Fibroblast of lung (primary cell): ENCODE results near the gene LAMP2. TPM values are rescaled to one million over a fixed set of nuclear protein-coding genes. Genes with fewer than 3 reads are reported as not detected.

Experiments used
- DNase-seq, 2 donors: peaks; one replicate each; pipeline versions ENCODE4 v3.0.0 to v3.0.0-alpha.2; 2010; ENCODE audit warnings: low read depth in 2 of 2
- H2AFZ ChIP-seq: 2 replicates; pipeline ENCODE4 v1.5.1; 2012; ENCODE audit warnings: low read length, control low read depth, inconsistent platforms
- H3K27ac ChIP-seq: 2 replicates; pipeline ENCODE4 v1.5.1; 2011; ENCODE audit warnings: low read length, control low read depth; ENCODE audit not compliant: insufficient read depth
- H3K27me3 ChIP-seq: 2 replicates; pipeline ENCODE4 v1.5.1; 2011; ENCODE audit warnings: mild to moderate bottlenecking, low read length; ENCODE audit not compliant: control insufficient read depth, insufficient read depth
- H3K36me3 ChIP-seq: 2 replicates; pipeline ENCODE4 v1.5.1; 2011; ENCODE audit warnings: low read length; ENCODE audit not compliant: control insufficient read depth, insufficient read depth
- H3K4me1 ChIP-seq: 2 replicates; pipeline ENCODE4 v1.5.1; 2011; ENCODE audit warnings: low read length; ENCODE audit not compliant: control insufficient read depth, insufficient read depth; ENCODE audit errors: extremely low read depth
- H3K4me2 ChIP-seq: 2 replicates; pipeline ENCODE4 v1.5.1; 2011; ENCODE audit warnings: low read length, control low read depth; ENCODE audit not compliant: insufficient read depth; ENCODE audit errors: extremely low read depth
- H3K4me3 ChIP-seq, 4 experiments: fragments of 200-600 bp in 1 of 4; sonication (generic) in 1 of 4; replicated peaks in 1 of 4; 2 replicates each; pipeline ENCODE4 v1.5.1; 2011 to 2016; ENCODE audit warnings: low read length in 4 of 4, low read depth in 3 of 4, mild to moderate bottlenecking in 3 of 4, control low read depth in 2 of 4, inconsistent platforms in 1 of 4, mixed read lengths in 1 of 4; ENCODE audit not compliant: insufficient read depth in 1 of 4; ENCODE audit errors: control extremely low read depth in 1 of 4
- H3K79me2 ChIP-seq: 2 replicates; pipeline ENCODE4 v1.5.1; 2012; ENCODE audit warnings: mild to moderate bottlenecking, low read length, inconsistent platforms; ENCODE audit not compliant: control insufficient read depth, insufficient read depth
- H3K9ac ChIP-seq: 2 replicates; pipeline ENCODE4 v1.5.1; 2011; ENCODE audit warnings: mild to moderate bottlenecking, low read length, control low read depth; ENCODE audit not compliant: insufficient read depth
- H3K9me3 ChIP-seq: 2 replicates; pipeline ENCODE4 v1.5.1; 2012; ENCODE audit warnings: low read depth, low read length; ENCODE audit not compliant: control insufficient read depth, insufficient read depth
- H4K20me1 ChIP-seq: 2 replicates; pipeline ENCODE4 v1.5.1; 2011; ENCODE audit warnings: low read length; ENCODE audit not compliant: control insufficient read depth, insufficient read depth; ENCODE audit errors: extremely low read depth
- CTCF ChIP-seq, 2 donors: IDR thresholded peaks in 1 of 2; conservative IDR thresholded peaks in 1 of 2; 1 replicate in 1 of 2; 2 replicates in 1 of 2; pipeline ENCODE4 v1.5.1; 2011 to 2012; ENCODE audit warnings: low read length in 2 of 2, control low read depth in 1 of 2, inconsistent platforms in 1 of 2, low read depth in 1 of 2, mild to moderate bottlenecking in 1 of 2
- EZH2 ChIP-seq: IDR thresholded peaks from 2 replicates; pipeline ENCODE4 v1.5.1; 2012; ENCODE audit warnings: low read length, control low read depth, mild to moderate bottlenecking; ENCODE audit errors: missing control alignments
- polyA plus RNA-seq, 2 donors: library from polyadenylated mRNA; depleted of rRNA in 1 of 2; stranded (reverse) in 1 of 2; unstranded in 1 of 2; fragments of >200 nt; gene quantifications; 2 replicates each; pipeline ENCODE4 v1.2.1, GENCODE V29; 2011 to 2012; ENCODE audit warnings: missing spikeins in 1 of 2
- total RNA-seq: library from RNA; depleted of rRNA; stranded (reverse); fragments of >200 nt; gene quantifications from 2 replicates; pipeline ENCODE4 v1.2.1, GENCODE V29; 2014

The LAMP2 gene
- total and polyA plus RNA-seq, 2 donors (not counting 1 experiment from before 2014, with no cell fraction given) = 172 to 196 TPM

- no peaks in the 10 kb centered on the region for H3K79me2 ChIP-seq
- H3K36me3 ChIP-seq = no peaks in the 10 kb centered on the region
- no peak overlapping the region for H3K4me3 ChIP-seq
- no peak for DNase-seq
- TF ChIP-seq CTCF (conservative IDR thresholded peaks at IDR 0.05 in 1 of 2, IDR thresholded peaks at IDR 0.05 in 1 of 2; ENCODE audit: low read depth in 1 of 2, low read length in 2 of 2) = no peak
- no peak for TF ChIP-seq EZH2
- H3K27me3 ChIP-seq = no peaks in the 10 kb centered on the region
- H2AFZ ChIP-seq = no peak overlapping the region
- no peak overlapping the region for H3K4me2 ChIP-seq
- H3K4me1 ChIP-seq = no peaks in the 10 kb centered on the region
- no peak overlapping the region for H3K9ac ChIP-seq
- no peaks in the 10 kb centered on the region for H3K9me3 ChIP-seq
- no peak overlapping the region for H3K27ac ChIP-seq
- H4K20me1 ChIP-seq = no peaks in the 10 kb centered on the region
Measured at GRCh38 chrX:120406638-120407037, 62.5 kb downstream of the LAMP2 start.

- H3K36me3 ChIP-seq = no peaks in the 10 kb centered on the region
- H3K27me3 ChIP-seq = no peaks in the 10 kb centered on the region
- no peak overlapping the region for H3K4me3 ChIP-seq
- H3K4me1 ChIP-seq = no peaks in the 10 kb centered on the region
- H3K9me3 ChIP-seq = no peaks in the 10 kb centered on the region
- H3K4me2 ChIP-seq = no peak overlapping the region
- no peaks in the 10 kb centered on the region for H4K20me1 ChIP-seq
- TF ChIP-seq CTCF (conservative IDR thresholded peaks at IDR 0.05 in 1 of 2, IDR thresholded peaks at IDR 0.05 in 1 of 2; ENCODE audit: low read depth in 1 of 2, low read length in 2 of 2) (no peak), EZH2 (no peak)
- DNase-seq = no peak
- no peak overlapping the region for H3K9ac ChIP-seq
- H3K79me2 ChIP-seq = no peaks in the 10 kb centered on the region
- no peak overlapping the region for H3K27ac ChIP-seq
- H2AFZ ChIP-seq = no peak overlapping the region
Measured at GRCh38 chrX:120402369-120402768, 66.7 kb downstream of the LAMP2 start.

GRCh38 chrX:120401301-120401700 is 67.8 kb downstream of the LAMP2 start:
- Histone ChIP-seq H3K27ac (no peak overlapping the region), H3K27me3 (no peaks in the 10 kb centered on the region), H3K9me3 (no peaks in the 10 kb centered on the region), H3K79me2 (no peaks in the 10 kb centered on the region), H2AFZ (no peak overlapping the region), H3K9ac (no peak overlapping the region), H3K4me3 (no peak overlapping the region), H4K20me1 (no peaks in the 10 kb centered on the region), H3K36me3 (no peaks in the 10 kb centered on the region), H3K4me1 (no peaks in the 10 kb centered on the region), H3K4me2 (no peak overlapping the region)
- TF ChIP-seq CTCF (conservative IDR thresholded peaks at IDR 0.05 in 1 of 2, IDR thresholded peaks at IDR 0.05 in 1 of 2; ENCODE audit: low read depth in 1 of 2, low read length in 2 of 2) (no peak), EZH2 (no peak)
- no peak for DNase-seq
